Esophagus mucosa (tissue), 1 donor: ENCODE results near the gene GANAB. TPM values are rescaled to one million over a fixed set of nuclear protein-coding genes. Genes with fewer than 3 reads are reported as not detected.
"Not testable (repeated sequence)": the region's sequence is repeated elsewhere in the genome, so short reads cannot be mapped to it uniquely, and the experiment has no call there.

Source experiments
- ATAC-seq: fragments of 200-7000 bp; cut with Tn5 transposase; one replicate; pipeline ENCODE4 v1.9.1; 2020
- total RNA-seq: library from RNA; stranded (reverse); gene quantifications from one replicate; pipeline ENCODE4 v1.2.4, GENCODE V29; 2023
- donor health status: DM: yes; HTN: yes; CAD: no.

Gene GANAB
- total RNA-seq, 1 donor from 2014 or later: 175 TPM

- no peak for ATAC-seq
Measured at GRCh38 chr11:62666259-62666926, 20.0 kb upstream of the GANAB start.

DNA sequence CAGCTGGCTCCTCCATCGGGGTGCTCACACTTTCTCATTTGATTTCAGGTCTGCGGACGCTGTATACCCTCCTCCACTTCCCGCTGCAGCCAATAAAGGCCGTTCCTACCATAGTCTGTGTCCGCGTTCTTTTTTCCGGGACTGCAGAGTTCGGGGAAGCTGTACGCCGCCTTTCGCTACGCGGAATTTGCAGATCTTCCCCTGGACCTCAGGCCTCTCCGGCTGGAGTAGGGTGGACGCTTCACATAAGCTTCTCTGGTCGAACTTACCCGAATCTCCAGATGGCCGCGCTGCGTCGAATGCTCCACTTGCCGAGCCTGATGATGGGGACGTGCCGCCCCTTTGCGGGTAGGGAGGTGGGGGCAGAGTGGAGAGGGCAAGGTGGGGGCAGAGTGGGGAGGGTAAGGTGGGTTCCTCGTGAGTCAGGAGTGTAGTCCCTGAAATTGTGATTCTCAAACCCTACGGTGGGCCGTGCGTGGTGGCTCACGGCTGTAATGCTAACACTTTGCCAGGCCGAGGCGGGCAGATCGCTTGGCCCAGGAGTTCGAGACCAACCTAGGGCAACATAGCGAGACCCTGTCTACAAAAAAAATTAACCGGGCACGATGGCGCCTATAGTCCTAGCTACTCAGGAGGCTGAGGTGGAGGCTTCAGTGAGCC lies 19.3 kb upstream of the GANAB start:
- ATAC-seq: peak; percentile 33

- peak; percentile 95 for ATAC-seq
Measured at GRCh38 chr11:62665075-62665598, 18.7 kb upstream of the GANAB start, which contains the start of the genes C11orf98 and CSKMT. TSS of gene C11orf98 (minus strand) at chr11:62665210. CDS start at chr11:62665169, 41 bp downstream. TSS of gene CSKMT (plus strand) at chr11:62665312. CDS start at chr11:62665880, 568 bp downstream.

- peak; percentile 65 for ATAC-seq
Measured at GRCh38 chr11:62664405-62665074, 18.1 kb upstream of the GANAB start.

- ATAC-seq: no peak
Measured at GRCh38 chr11:62656796-62657429, 10.5 kb upstream of the GANAB start.

- ATAC-seq: no peak
Measured at GRCh38 chr11:62654297-62654696, 7.9 kb upstream of the GANAB start.

DNA sequence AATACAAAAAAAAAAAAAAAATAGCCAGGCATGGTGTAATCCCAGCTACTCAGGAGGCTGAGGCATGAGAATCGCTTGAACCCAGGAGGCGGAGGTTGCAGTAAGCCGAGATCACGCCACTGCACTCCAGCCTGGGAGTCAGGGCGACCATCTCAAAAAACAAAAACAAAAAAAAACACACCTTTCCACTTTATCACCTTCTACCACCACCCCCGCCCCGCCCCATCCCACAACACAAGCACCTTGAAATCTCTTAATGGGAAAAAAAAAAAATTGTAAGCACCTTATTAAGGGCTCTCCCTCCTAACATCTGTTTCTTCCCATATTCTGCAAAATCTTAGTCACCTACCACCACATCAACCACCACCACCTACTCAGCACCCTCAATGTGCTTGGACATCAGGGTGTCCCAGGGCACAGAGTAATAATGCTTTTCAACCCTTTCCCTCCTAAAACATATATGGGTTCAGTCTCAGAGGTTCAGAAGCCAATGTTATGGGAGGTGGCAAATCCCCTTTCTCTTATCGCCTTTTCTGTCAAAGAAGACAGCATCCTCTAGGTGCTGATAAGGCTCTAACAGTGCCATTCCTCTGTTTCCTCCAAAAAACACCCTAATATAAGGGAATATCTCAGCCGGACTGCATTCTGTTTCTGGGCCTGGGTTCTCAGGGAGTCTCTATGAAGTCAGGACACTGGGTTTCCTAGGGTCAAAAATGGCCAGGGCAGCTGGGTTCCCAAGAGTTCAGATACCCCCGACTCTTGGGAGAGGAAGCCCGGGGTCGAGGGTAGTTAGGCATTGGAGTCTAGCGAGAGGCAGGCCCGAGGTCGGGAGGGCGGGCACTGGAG lies 6.0 kb upstream of the GANAB start:
- no peak for ATAC-seq

- ATAC-seq: not testable (repeated sequence)
Measured at GRCh38 chr11:62650283-62650682, 3.9 kb upstream of the GANAB start.

GRCh38 chr11:62649486-62649885 lies 3.1 kb upstream of the GANAB start:
- ATAC-seq: no peak

DNA sequence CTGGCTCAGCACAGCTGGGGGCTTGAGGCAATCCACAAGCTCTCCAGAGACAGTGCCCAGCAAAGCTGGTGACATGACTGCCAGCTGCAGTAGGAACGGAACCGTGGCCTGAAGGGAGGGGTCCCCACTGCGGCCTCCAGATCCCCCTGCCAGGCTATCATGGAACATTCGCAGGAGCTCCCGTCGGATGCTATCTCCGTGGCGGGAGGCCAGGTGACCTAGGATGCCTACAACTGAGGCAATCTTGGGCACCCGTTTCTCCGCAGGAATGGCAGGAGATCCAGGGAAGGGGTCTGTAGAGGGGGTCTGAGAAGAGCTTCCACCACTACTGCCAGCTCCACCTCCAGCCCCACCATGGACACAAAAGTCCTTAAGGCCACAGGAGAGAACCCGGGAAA lies 2.6 kb upstream of the GANAB start:
- no peak for ATAC-seq

GRCh38 chr11:62648185-62648966 lies 2.0 kb upstream of the GANAB start:
- ATAC-seq: no peak

DNA sequence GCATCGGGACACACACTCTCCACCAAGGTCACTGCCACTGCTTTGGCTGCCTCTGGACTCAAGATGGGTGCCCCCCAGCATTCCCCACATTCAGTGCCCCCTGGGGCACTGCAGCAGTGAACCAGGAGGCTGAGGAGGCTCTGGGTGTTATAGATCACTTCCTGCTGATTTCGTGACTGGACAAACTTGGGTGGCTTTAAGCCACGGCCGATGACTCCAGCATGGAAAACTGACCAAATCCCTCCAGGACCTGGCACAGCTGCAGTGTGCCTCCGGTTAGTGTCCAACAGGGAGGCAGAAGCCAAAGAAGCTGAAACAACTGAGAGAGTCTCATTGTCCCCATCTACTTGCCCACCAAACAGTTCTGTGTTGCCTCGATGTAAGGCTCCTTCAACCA lies 1.2 kb upstream of the GANAB start:
- no peak for ATAC-seq

GRCh38 chr11:62646825-62647608 lies 604 bp upstream of the GANAB start:
- peak; percentile 3 for ATAC-seq

GRCh38 chr11:62645671-62645945 lies 805 bp downstream of the GANAB start:
- peak; percentile 1 for ATAC-seq

GRCh38 chr11:62644220-62644619 lies 2.2 kb downstream of the GANAB start:
- ATAC-seq: no peak

DNA sequence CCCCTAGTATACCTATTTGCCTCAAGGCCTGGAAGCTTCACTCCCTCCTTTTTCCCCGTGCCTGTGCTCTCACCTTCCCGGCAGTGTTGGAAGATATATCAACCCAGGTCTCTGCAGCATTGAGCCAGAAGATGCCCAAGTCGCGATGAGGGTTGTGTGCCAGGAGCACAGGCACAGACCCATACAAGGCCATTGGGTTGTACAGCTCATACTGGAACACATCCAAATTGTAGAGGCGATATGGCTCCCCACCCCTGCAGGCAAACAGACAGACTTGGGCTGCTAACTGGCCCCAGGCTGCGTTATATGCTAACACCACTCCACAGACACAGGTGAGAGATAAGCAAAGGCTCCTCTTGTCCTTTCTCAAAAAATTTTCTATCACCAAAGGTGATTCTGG lies 13.9 kb downstream of the GANAB start:
- no peak for ATAC-seq

DNA sequence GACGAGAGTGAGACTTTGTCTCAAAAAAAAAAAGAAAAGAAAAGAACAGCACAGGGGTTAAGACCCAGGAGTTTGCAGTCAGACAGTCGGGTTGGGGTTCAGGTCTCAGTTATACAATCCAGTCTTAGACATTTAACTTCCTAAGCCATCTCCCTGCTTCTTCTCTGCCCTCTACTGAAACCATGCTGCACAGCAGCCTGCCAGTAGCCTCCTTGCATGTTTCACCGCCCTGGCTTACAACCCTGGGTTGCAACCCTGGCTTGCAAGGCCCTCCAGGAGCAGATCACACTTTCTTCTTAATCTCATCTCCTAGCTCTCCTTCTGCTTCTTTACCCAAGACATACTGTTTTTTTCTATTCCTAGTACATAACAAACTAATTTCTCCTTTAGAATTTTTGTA lies 18.7 kb downstream of the GANAB start:
- ATAC-seq: no peak

DNA sequence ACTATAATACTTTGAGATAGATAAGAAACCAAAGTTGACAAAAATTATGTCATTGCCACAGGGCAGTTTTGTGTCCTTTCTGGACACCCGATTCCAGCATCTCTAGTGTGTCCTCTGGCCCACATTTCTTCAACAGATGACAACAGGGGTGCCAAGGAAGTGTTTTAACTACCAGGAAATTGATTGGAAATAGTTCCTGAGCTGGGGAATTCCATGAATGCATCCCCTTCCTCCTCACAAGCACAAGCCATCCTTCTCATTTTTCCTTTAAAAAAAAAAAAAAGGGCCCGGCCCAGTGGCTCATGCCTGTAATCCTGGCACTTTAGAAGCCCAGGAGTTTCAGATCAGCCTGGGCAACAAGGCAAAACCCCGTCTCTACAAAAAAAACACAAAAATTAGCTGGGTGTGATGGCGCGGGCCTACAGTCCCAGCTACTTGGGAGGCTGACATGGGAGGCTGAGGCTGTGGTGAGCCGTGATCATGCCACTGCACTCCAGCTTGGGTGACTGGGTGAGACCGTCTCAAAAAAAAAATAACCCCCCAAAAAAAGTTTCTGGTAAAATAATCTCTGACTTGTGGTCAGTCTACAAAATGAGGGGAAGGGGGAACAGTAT lies 23.8 kb downstream of the GANAB start:
- ATAC-seq: no peak

GRCh38 chr11:62621567-62622470 lies 24.6 kb downstream of the GANAB start, which contains the start of gene B3GAT3:
TSS of gene B3GAT3 (minus strand) at chr11:62621986. CDS start at chr11:62621947, 39 bp downstream.
- ATAC-seq: peak; percentile 96
